Activated CD4-positive, alpha-beta T cell treated with anti-CD3 and anti-CD28 coated beads for 4 hours (primary cell): ENCODE measurements around the gene SELP.
"Not testable (repeated sequence)": the region's sequence is repeated elsewhere in the genome, so short reads cannot be mapped to it uniquely, and the experiment has no call there.

Source experiments
- DNase-seq, 2 donors: peaks; one replicate each; pipeline ENCODE4 v3.0.0-alpha.2; 2020

The SELP gene

GRCh38 chr1:169630006-169630405, at the start of gene SELP:
TSS of gene SELP (minus strand) at chr1:169630124. CDS start at chr1:169630074, 50 bp downstream.
- DNase-seq = no peak

GRCh38 chr1:169679692-169680091, 49.8 kb upstream of the SELP start:
- no peak for DNase-seq

DNA sequence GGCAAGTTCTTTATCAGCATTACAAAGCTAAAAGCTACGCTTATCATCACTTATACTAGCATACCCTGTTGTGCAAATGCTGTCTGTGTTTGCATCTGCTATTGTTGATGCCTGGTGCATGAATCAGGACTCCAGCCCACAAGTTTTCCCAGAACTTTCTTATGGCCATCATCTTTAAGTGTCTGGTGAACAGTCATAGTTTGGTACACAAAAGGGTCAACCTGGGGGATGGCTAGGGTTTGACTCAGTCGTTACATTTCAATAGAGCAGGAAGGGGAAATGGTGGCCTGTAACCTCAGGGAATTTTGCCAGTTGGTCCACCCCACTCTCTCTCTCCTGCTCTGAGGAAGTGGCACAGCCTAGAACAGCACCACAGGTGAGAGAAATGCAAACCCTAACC, 46.1 kb upstream of the SELP start:
- DNase-seq = no peak

GRCh38 chr1:169670836-169671235, 40.9 kb upstream of the SELP start:
- no peak for DNase-seq

DNA sequence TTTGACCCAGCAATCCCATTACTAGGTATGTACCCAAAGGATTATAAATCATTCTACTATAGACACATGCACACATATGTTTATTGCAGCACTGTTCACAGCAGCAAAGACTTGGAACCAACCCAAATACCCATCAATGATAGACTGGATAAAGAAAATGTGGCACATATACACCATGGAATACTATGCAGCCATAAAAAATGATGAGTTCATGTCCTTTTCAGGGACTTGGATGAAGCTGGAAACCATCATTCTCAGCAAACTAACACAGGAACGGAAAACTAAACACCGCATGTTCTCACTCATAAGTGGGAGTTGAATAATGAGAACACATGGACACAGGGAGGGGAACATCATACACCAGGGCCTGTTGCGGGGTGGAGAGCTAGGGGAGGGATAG, 40.3 kb upstream of the SELP start:
- not testable (repeated sequence) for DNase-seq

- not testable (repeated sequence) for DNase-seq
Measured at GRCh38 chr1:169667699-169668596, 38.0 kb upstream of the SELP start.

DNA sequence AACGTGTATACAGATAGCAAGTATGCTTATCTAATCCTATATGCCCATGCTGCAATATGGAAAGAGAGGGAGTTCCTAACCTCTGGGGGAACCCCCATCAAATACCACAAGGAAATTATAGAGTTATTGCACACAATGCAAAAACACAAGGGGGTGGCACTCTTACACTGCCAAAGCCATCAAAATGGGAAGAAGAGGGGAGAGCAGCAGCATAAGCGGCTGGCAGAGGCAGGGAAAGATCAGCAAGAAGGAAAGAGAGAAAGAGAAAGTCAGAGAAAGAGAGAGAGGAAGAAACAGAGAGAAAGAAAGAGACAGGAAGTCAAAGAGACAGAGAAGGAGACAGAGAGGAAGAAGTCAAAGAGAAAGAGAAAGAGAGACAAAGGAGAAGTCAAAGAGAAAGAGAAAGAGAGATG, 37.3 kb upstream of the SELP start:
- DNase-seq = not testable (repeated sequence)

- DNase-seq = not testable (repeated sequence)
Measured at GRCh38 chr1:169662680-169663079, 32.8 kb upstream of the SELP start.

DNA sequence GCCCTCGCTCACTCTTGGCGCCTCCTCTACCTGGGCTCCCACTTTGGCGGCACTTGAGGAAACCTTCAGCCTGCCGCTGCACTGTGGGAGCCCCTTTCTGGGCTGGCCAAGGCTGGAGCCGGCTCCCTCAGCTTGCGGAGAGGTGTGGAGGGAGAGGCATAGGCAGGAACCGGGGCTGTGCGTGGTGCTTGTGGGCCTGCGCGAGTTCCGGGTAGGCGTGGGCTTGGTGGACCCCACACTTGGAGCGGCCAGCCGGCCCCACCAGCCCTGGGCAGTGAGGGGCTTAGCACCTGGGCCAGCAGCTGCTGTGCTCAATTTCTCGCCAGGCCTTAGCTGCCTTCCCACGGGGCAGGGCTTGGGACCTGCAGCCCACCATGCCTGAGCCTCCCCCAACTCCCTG, 31.1 kb upstream of the SELP start:
- DNase-seq = not testable (repeated sequence)

GRCh38 chr1:169658777-169659176, 28.9 kb upstream of the SELP start:
- DNase-seq = not testable (repeated sequence)

- DNase-seq = no peak
Measured at GRCh38 chr1:169653873-169654272, 23.9 kb upstream of the SELP start.

DNA sequence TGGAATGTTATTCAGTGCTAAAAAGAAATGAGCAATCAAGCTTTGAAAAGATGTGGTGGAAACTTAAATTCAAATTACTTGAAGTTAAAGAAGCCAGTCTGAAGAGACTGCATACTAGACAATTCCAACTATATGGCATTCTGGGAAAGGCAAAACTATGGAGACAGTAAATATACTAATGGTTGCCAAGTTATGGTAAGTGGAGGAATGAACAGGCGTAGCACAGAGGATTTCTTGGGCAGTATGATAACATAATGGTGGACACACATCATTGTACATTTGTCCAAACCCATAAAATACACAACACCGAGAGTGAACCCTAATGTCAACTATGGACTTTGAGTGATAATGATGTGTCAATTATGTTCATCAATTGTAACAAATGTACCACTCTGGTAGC, 21.1 kb upstream of the SELP start:
- no peak for DNase-seq

GRCh38 chr1:169650551-169650950, 20.6 kb upstream of the SELP start:
- DNase-seq = no peak

- no peak for DNase-seq
Measured at GRCh38 chr1:169648709-169649108, 18.8 kb upstream of the SELP start.

- no peak for DNase-seq
Measured at GRCh38 chr1:169648187-169648586, 18.3 kb upstream of the SELP start.

GRCh38 chr1:169647512-169647911, 17.6 kb upstream of the SELP start:
- DNase-seq = no peak

DNA sequence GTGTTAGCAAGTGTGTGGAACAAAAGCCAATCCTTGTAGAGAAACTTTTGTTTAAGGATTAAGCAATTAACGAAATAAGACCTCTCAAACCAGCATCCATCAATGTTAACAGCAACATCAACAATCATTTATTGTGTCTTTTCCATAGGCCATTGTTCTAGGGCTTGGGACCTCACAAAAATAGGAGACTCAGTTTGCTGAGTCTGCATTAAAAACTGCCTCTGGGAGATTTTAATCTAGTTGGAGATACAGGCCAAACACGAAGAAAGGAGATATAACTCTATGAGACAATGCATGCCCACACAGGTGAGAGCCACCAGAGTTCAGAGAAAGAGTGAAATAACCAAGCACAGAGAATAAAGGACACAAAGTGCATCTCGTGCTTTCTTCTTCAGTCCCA, 14.4 kb upstream of the SELP start:
- no peak for DNase-seq

DNA sequence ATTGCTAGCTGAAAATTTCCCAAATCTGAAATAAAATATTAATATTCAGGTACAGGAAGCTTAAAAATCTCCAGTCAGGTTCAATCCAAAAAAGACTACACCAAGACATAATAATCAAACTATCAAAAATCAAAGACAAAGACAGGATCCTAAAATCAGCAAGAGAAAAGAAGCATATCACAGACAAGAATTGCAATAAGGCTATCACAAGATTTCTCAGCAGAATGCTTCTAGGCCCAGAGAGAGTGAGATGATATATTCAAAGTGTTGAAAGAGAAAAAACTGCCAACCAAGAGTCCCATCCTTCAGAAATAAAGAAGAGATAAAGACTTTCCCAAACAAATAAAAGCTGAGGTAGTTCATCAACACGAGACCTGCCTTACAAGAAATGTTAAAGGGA, 5.0 kb upstream of the SELP start:
- no peak for DNase-seq

- DNase-seq = no peak
Measured at GRCh38 chr1:169634145-169634544, 4.2 kb upstream of the SELP start.

- no peak for DNase-seq
Measured at GRCh38 chr1:169631249-169631648, 1.3 kb upstream of the SELP start.

DNA sequence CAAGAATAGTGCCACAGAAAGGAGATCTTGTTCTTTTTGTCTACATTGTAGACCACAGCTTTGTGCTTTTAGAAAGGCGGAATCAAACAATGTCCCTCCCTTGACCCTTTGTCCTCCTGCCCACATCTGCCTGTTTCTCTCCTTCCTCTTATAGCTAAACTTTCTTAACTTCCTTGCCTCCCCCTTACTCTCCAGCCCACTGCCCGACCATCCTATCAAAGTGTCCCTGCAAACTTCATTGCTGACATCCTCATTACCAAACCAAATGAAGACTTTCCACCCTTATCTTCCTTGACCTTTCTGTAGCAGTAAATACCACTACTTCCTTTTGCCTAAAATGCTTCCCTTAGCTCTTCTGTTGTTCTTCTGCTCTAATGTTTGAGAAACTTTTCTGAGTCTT, 5.0 kb downstream of the SELP start:
- no peak for DNase-seq

GRCh38 chr1:169624122-169624521, 5.8 kb downstream of the SELP start:
- no peak for DNase-seq

GRCh38 chr1:169623132-169623926, 6.6 kb downstream of the SELP start:
- DNase-seq = no peak

GRCh38 chr1:169620565-169620964, 9.4 kb downstream of the SELP start:
- no peak for DNase-seq
